GM12878 (cell line): ENCODE results near the gene SPATA31A7. TPM values are rescaled to one million over a fixed set of nuclear protein-coding genes. Genes with fewer than 3 reads are reported as not detected.
"Not testable (repeated sequence)": the region's sequence is repeated elsewhere in the genome, so short reads cannot be mapped to it uniquely, and the experiment has no call there.

Experiments
- ATAC-seq: fragments of 200-7000 bp; cut with Tn5 transposase; 3 replicates; pipeline ENCODE4 v1.9.1; 2020; ENCODE audit warnings: mild to moderate bottlenecking, moderate library complexity
- Bru-seq: library from RNA; stranded (reverse); fragments of 400-500 nt; gene quantifications from one replicate; lab custom pipeline; 2021; lab: Mats Ljungman, UMichigan
- BruChase-seq, 2 experiments: library from RNA; stranded (reverse); fragments of 400-500 nt; gene quantifications; one replicate each; lab custom pipeline; 2021; lab: Mats Ljungman, UMichigan
- BruUV-seq: library from RNA; stranded (reverse); fragments of 400-500 nt; replicated peaks from 2 replicates; lab custom pipeline; 2021; lab: Mats Ljungman, UMichigan
- CTCF ChIA-PET: fragments of 300-600 bp; sonication (Branson Sonifier 250); formaldehyde crosslinking; extraction: SDS; loops from one replicate; lab custom pipeline; 2021; ENCODE audit warnings: inconsistent platforms; lab: Yijun Ruan, JAX
- POLR2A ChIA-PET: fragments of 350-600 bp; formaldehyde crosslinking; extraction: SDS; loops from one replicate; lab custom pipeline; 2021; ENCODE audit warnings: inconsistent platforms; lab: Charles Lee
- RAD21 ChIA-PET: fragments of 300-600 bp; sonication (Branson Sonifier 250); formaldehyde crosslinking; loops from one replicate; lab custom pipeline; 2023; ENCODE audit warnings: antibody characterized with exemption; ENCODE audit not compliant: unreplicated experiment; lab: Charles Lee
- SMC1A ChIA-PET: fragments of 300-600 bp; sonication (Branson Sonifier 250); formaldehyde crosslinking; loops from one replicate; lab custom pipeline; 2023; ENCODE audit not compliant: unreplicated experiment, uncharacterized antibody; lab: Charles Lee
- DNase-seq: peaks from one replicate; pipeline ENCODE4 v3.0.0-alpha.2; 2011; ENCODE audit warnings: low read depth, low spot score
- FAIRE-seq: peaks from 3 replicates; lab custom pipeline; 2011; peaks lifted over from hg19 to GRCh38; lab: Jason Lieb, UNC
- H2AFZ ChIP-seq: 2 replicates; pipeline ENCODE4 v1.6.0; 2011; ENCODE audit warnings: low read depth, low read length, control low read depth; ENCODE audit not compliant: control insufficient read depth
- H3K27ac ChIP-seq: 2 replicates; pipeline ENCODE4 v1.5.1; 2011; ENCODE audit warnings: control low read depth; ENCODE audit not compliant: control insufficient read depth, insufficient read depth
- H3K27me3 ChIP-seq, 2 experiments: replicated peaks in 1 of 2; 2 replicates each; pipeline versions ENCODE4 v1.6.0 to v1.6.1; 2011; ENCODE audit warnings: low read length in 1 of 2; ENCODE audit not compliant: control insufficient read depth in 2 of 2, insufficient read depth in 2 of 2
- H3K36me3 ChIP-seq, 2 experiments: 2 replicates each; pipeline ENCODE4 v1.5.1; 2011; ENCODE audit warnings: low read length in 1 of 2; ENCODE audit not compliant: control insufficient read depth in 2 of 2, insufficient read depth in 2 of 2
- H3K4me1 ChIP-seq: 2 replicates; pipeline ENCODE4 v1.6.1; 2011; ENCODE audit warnings: mild to moderate bottlenecking, low read length, moderate library complexity, mixed read lengths; ENCODE audit not compliant: control insufficient read depth, insufficient read depth
- H3K4me2 ChIP-seq: 2 replicates; pipeline ENCODE4 v1.6.0; 2011; ENCODE audit warnings: control low read depth; ENCODE audit not compliant: control insufficient read depth, insufficient read depth
- H3K4me3 ChIP-seq: fragments of 200-600 bp; sonication (generic); 2 replicates; pipeline ENCODE4 v1.5.1; 2016
- H3K79me2 ChIP-seq: 2 replicates; pipeline ENCODE4 v1.6.0; 2011; ENCODE audit warnings: low read length; ENCODE audit not compliant: control insufficient read depth, insufficient read depth
- H3K9ac ChIP-seq: 2 replicates; pipeline ENCODE4 v1.8.0; 2011; ENCODE audit warnings: low read length, control low read depth, mixed read lengths; ENCODE audit not compliant: control insufficient read depth, insufficient read depth
- H3K9me3 ChIP-seq: replicated peaks from 3 replicates; pipeline ENCODE4 v1.5.1; 2011; ENCODE audit warnings: mild to moderate bottlenecking, low read length; ENCODE audit not compliant: control insufficient read depth, insufficient read depth
- H4K20me1 ChIP-seq: 2 replicates; pipeline ENCODE4 v1.6.0; 2011; ENCODE audit not compliant: control insufficient read depth, insufficient read depth
- WGBS: methylation state at CpG from one replicate; pipeline ENCODE4 v1.1.6; 2016; ENCODE audit warnings: low lambda C conversion rate; ENCODE audit not compliant: insufficient replicate concordance, insufficient coverage; ENCODE audit errors: missing lambda C conversion rate; 5-methylcytosine and 5-hydroxymethylcytosine counted together
- in situ Hi-C: fragments of 300-500 bp; cut with MboI; formaldehyde crosslinking; loops from 9 replicates; pipeline ENCODE4 v1.14.3; 2018; ENCODE audit warnings: mixed read lengths
- intact Hi-C: fragments of 100-400 bp; cut with micrococcal nuclease; formaldehyde crosslinking; loops from one replicate; pipeline ENCODE4 v1.14.2; 2022; ENCODE audit not compliant: unreplicated experiment
- long read RNA-seq, 2 experiments: library from polyadenylated mRNA; unstranded; transcript quantifications; one replicate each; pipeline ENCODE4 v2.0.0, GENCODE V29; 2019 to 2020
- polyA minus RNA-seq, 3 experiments: library from RNA; depleted of rRNA, polyadenylated mRNA; stranded (reverse); fragments of >200 nt; gene quantifications; 2 replicates each; pipeline ENCODE4 v1.2.3, GENCODE V29; 2011
- polyA plus RNA-seq, 11 experiments: library from polyadenylated mRNA; depleted of rRNA in 4 of 11; unstranded in 6 of 11; stranded (reverse) in 5 of 11; fragments of >200 nt; fragmentation: Nextera tagmentation in 4 of 11; fragmentation: Illumina TruSeq in 1 of 11; extraction: Ambion mirVana in 4 of 11; extraction: Trizol in 1 of 11; gene quantifications; 1 replicate in 1 of 11; 2 replicates in 10 of 11; pipeline versions ENCODE4 v1.2.1 to v1.2.3, GENCODE V29; 2011 to 2016; ENCODE audit warnings: inconsistent platforms in 2 of 11, missing spikeins in 2 of 11, low read depth in 1 of 11
- small RNA-seq: library from RNA; depleted of rRNA; stranded (forward); fragments of <200 nt; gene quantifications from one replicate; pipeline ENCODE3, GENCODE V24; 2014
- total RNA-seq, 4 experiments: library from RNA; depleted of rRNA in 3 of 4; stranded (reverse); fragments of >200 nt in 3 of 4; fragmentation: Illumina TruSeq in 1 of 4; extraction: Trizol in 1 of 4; gene quantifications; 2 replicates each; pipeline versions ENCODE4 v1.2.1 to v1.2.3, GENCODE V29; 2013 to 2021

SPATA31A7 gene
- not detected in 2 replicates for total RNA-seq (2013; cell fraction: nucleolus; rRNA removed)
- total RNA-seq (2014; rRNA removed) = not detected in 2 replicates
- total RNA-seq (2014; rRNA removed; fragmentation: Illumina TruSeq; extraction: Trizol) = not detected in 2 replicates
- total RNA-seq (2021) = not detected in 2 replicates
- not detected for polyA plus RNA-seq (2011; ENCODE audit: low read depth)
- not detected in 2 replicates for polyA plus RNA-seq (2011; rRNA removed)
- polyA plus RNA-seq (2011; cell fraction: cytosol; rRNA removed) = not detected in 2 replicates
- polyA plus RNA-seq (2011; cell fraction: nucleus; rRNA removed) = not detected in 2 replicates
- polyA plus RNA-seq (2012) = not detected in 2 replicates
- polyA plus RNA-seq (2014; fragmentation: Illumina TruSeq; extraction: Trizol) = not detected in 2 replicates
- polyA plus RNA-seq (2014; fragmentation: Nextera tagmentation; extraction: Ambion mirVana) = not detected
- not detected in 2 replicates for polyA plus RNA-seq (2014; rRNA removed)
- not detected for polyA plus RNA-seq (2016; fragmentation: Nextera tagmentation; extraction: Ambion mirVana)
- polyA minus RNA-seq (2011; rRNA and poly(A)+ RNA removed) = not detected in 2 replicates
- polyA minus RNA-seq (2011; cell fraction: cytosol; rRNA and poly(A)+ RNA removed) = not detected in 2 replicates
- polyA minus RNA-seq (2011; cell fraction: nucleus; rRNA and poly(A)+ RNA removed) = not detected in 2 replicates
- not detected for Bru-seq, nascent RNA
- BruChase-seq, experiment 1, labeled RNA remaining after a 6-hour chase = not detected
- not detected for BruChase-seq, experiment 2, labeled RNA remaining after a 2-hour chase
- long read RNA-seq, experiment 1 = 0 reads
- long read RNA-seq, experiment 2 = 0 reads

DNA sequence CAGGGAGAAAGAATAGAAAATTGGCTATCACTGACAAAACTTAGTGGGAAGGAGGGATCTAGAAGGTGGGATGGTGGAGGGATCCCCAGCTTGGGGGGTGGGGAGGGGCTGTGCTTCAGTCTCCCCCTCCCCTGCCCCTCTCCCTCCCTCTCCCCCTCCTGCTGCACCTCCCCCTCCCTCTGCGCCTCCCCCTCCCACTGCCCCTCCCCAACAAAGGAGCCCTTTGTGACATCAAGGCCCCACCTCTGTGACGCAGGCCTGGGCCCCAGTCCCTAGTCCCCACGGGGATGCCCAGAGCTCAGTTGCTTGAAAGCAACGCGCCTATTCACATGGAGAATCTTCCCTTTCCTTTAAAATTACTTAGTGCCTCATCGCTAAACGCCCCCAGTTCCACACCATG is at the start of gene SPATA31A7:
TSS of gene SPATA31A7 (plus strand) at position 301 of the 400 bp plus-strand sequence. CDS start at position 330, 29 bp downstream.
- SMC1A ChIA-PET, in situ Hi-C loops, intact Hi-C loops, ATAC-seq, H3K27me3 ChIP-seq, H3K9ac ChIP-seq, H3K9me3 ChIP-seq, H3K79me2 ChIP-seq, CTCF ChIA-PET, H3K4me1 ChIP-seq, DNase-seq, POLR2A ChIA-PET, H3K27ac ChIP-seq, H3K4me3 ChIP-seq, H3K36me3 ChIP-seq, H4K20me1 ChIP-seq, FAIRE-seq, H3K4me2 ChIP-seq, RAD21 ChIA-PET, BruUV-seq, H2AFZ ChIP-seq: not testable (repeated sequence)
- WGBS = no CpG with 5 or more reads among the region's 7 CpGs

GRCh38 chr9:61226438-61226837 is 36.6 kb downstream of the SPATA31A7 start:
- ATAC-seq, in situ Hi-C loops, H2AFZ ChIP-seq, CTCF ChIA-PET, POLR2A ChIA-PET, H3K79me2 ChIP-seq, H3K4me1 ChIP-seq, H3K27ac ChIP-seq, H3K36me3 ChIP-seq, H3K4me3 ChIP-seq, H3K27me3 ChIP-seq, RAD21 ChIA-PET, H3K4me2 ChIP-seq, intact Hi-C loops, H4K20me1 ChIP-seq, DNase-seq, H3K9ac ChIP-seq, FAIRE-seq, H3K9me3 ChIP-seq, SMC1A ChIA-PET, BruUV-seq: not testable (repeated sequence)
- WGBS = 83% methylated on average over 2 of the region's 4 CpGs

Small RNAs within 50 kb of the gene (small RNA-seq; reads per million reads assigned to genes)
- not detected for gene BX005040.2
